GM12891 (cell line): ENCODE results near the gene SAT1. TPM values are rescaled to one million over a fixed set of nuclear protein-coding genes. Genes with fewer than 3 reads are reported as not detected.
A peak's percentile ranks its signal among the peaks of the same experiment; 100 is the strongest.
"Not testable (repeated sequence)": the region's sequence is repeated elsewhere in the genome, so short reads cannot be mapped to it uniquely, and the experiment has no call there.

Experiments used
- DNase-seq: peaks from one replicate; pipeline ENCODE4 v3.0.0; 2011; ENCODE audit warnings: low spot score; ENCODE audit not compliant: insufficient read length
- FAIRE-seq: peaks from 2 replicates; lab custom pipeline; 2011; peaks lifted over from hg19 to GRCh38; lab: Jason Lieb, UNC
- PAX5 ChIP-seq: IDR thresholded peaks from 2 replicates; pipeline ENCODE4 v1.6.1; 2011; ENCODE audit warnings: low read length, moderate library complexity, mild to moderate bottlenecking; ENCODE audit not compliant: insufficient read depth, severe bottlenecking
- POLR2A ChIP-seq: IDR thresholded peaks from 2 replicates; pipeline ENCODE4 v1.6.1; 2011; ENCODE audit warnings: low read depth, low read length, control low read depth
- POLR2AphosphoS5 ChIP-seq: IDR thresholded peaks from 2 replicates; pipeline ENCODE4 v1.6.1; 2011; ENCODE audit warnings: low read depth, low read length, control low read depth
- POU2F2 ChIP-seq: IDR thresholded peaks from 2 replicates; pipeline ENCODE4 v1.6.1; 2011; ENCODE audit warnings: low read depth, mild to moderate bottlenecking, control low read depth, low read length, moderate library complexity
- SPI1 ChIP-seq: IDR thresholded peaks from 2 replicates; pipeline ENCODE4 v1.6.1; 2011; ENCODE audit warnings: low read depth, low read length, control low read depth
- TAF1 ChIP-seq: IDR thresholded peaks from 2 replicates; pipeline ENCODE4 v1.6.1; 2011; ENCODE audit warnings: low read depth, low read length, control low read depth
- polyA plus RNA-seq: library from polyadenylated mRNA; unstranded; fragments of >200 nt; gene quantifications from one replicate; pipeline ENCODE4 v1.2.1, GENCODE V29; 2012; ENCODE audit warnings: low read depth, missing spikeins, inconsistent platforms; ENCODE audit not compliant: missing spikeins

SAT1 gene
- 156 TPM for polyA plus RNA-seq

DNA sequence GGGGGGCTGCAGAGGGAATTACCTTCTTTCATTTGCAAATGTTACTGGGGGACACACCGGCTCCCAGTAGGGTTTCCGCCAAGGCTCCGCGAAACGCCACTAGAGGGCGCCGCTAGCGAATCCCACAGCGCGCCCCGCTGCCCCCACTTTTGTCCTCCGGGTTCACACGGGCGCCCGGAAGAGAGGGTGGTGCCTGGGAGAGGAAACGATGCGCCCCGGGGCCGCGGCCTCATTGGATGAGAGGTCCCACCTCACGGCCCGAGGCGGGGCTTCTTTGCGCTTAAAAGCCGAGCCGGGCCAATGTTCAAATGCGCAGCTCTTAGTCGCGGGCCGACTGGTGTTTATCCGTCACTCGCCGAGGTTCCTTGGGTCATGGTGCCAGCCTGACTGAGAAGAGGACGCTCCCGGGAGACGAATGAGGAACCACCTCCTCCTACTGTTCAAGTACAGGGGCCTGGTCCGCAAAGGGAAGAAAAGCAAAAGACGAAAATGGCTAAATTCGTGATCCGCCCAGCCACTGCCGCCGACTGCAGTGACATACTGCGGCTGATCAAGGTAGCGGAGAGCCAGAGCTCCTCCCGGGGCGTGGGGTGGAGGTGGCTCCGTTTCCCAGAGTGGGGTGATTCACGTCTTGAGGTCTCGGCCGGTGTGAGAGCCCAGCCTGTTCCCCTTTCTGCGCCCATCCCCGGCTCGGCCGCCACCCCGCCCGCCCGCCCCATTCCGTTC is at the start of gene SAT1:
Gene SAT1 (plus strand): TSS at position 311 of the 726 bp plus-strand sequence. CDS start 179 bp downstream, at position 490.
- TF ChIP-seq TAF1 (peak; percentile 92), POLR2AphosphoS5 (peak; percentile 99), POLR2A (peak; percentile 99), SPI1 (no peak), PAX5 (no peak), POU2F2 (peak; percentile 94)
- peak; percentile 54 for DNase-seq
- FAIRE-seq: peak; percentile 82

GRCh38 chrX:23736030-23736429 is 46.9 kb upstream of the SAT1 start:
- no peak for DNase-seq
- TF ChIP-seq SPI1 (no peak), POU2F2 (no peak)
- FAIRE-seq: no peak

GRCh38 chrX:23737413-23737812 is 45.6 kb upstream of the SAT1 start:
- TF ChIP-seq TAF1 (no peak), SPI1 (no peak), POLR2A (no peak), PAX5 (no peak), POU2F2 (no peak), POLR2AphosphoS5 (no peak)
- DNase-seq (no peak), FAIRE-seq (no peak)

GRCh38 chrX:23742174-23742696 is 40.7 kb upstream of the SAT1 start:
- peak; percentile 45 for FAIRE-seq
- no peak for DNase-seq
- TF ChIP-seq POLR2AphosphoS5 (no peak), SPI1 (no peak), PAX5 (no peak), TAF1 (no peak), POU2F2 (no peak), POLR2A (no peak)

- FAIRE-seq: peak; percentile 90
- TF ChIP-seq POLR2A (0 out of 2 replicates have a peak, but pooled peaks have one; percentile 24), POU2F2 (no peak), TAF1 (peak; percentile 49; the same call in 1 of the 2 replicates), PAX5 (no peak), POLR2AphosphoS5 (no peak), SPI1 (no peak)
- DNase-seq: peak; percentile 68
Measured at GRCh38 chrX:23742697-23743622, 40.0 kb upstream of the SAT1 start, which contains the start of gene ACOT9. ACOT9 (minus strand) TSS chrX:23743276; CDS start chrX:23743144, 132 bp downstream.

GRCh38 chrX:23743623-23743971 is 39.4 kb upstream of the SAT1 start:
- DNase-seq, FAIRE-seq: not testable (repeated sequence)

- TF ChIP-seq SPI1 (no peak), POU2F2 (no peak), TAF1 (no peak), POLR2AphosphoS5 (no peak)
- FAIRE-seq (peak; percentile 62), DNase-seq (no peak)
Measured at GRCh38 chrX:23745786-23746185, 37.2 kb upstream of the SAT1 start.

DNA sequence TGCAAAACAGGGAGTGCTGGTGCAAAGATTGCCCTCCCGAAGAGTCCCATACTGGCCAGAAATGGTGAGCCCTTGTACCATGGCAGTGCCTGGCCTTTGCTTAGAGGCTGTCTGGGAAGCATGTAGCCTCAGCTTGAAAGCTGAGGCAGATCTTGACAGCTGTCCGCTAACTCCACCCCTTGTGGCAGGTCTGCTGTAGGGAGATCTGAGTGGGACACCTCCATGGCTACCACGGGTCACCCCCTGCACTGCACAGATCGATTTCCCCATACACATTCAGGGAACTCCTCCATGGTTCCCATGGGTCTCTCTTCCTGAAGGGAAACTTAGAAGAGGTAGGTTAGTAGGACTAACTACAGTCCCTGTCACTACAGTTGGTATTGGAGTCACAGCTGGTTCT is 33.8 kb upstream of the SAT1 start:
- FAIRE-seq: no peak

GRCh38 chrX:23749576-23749975 is 33.4 kb upstream of the SAT1 start:
- DNase-seq: no peak
- no peak for FAIRE-seq
- TF ChIP-seq POLR2A (no peak), PAX5 (no peak), POLR2AphosphoS5 (no peak), TAF1 (no peak), SPI1 (no peak), POU2F2 (no peak)

More for the DNA sequence above, 33.8 kb upstream of the SAT1 start:
- DNase-seq: no peak
- TF ChIP-seq POLR2A (no peak), TAF1 (no peak), SPI1 (no peak)

DNA sequence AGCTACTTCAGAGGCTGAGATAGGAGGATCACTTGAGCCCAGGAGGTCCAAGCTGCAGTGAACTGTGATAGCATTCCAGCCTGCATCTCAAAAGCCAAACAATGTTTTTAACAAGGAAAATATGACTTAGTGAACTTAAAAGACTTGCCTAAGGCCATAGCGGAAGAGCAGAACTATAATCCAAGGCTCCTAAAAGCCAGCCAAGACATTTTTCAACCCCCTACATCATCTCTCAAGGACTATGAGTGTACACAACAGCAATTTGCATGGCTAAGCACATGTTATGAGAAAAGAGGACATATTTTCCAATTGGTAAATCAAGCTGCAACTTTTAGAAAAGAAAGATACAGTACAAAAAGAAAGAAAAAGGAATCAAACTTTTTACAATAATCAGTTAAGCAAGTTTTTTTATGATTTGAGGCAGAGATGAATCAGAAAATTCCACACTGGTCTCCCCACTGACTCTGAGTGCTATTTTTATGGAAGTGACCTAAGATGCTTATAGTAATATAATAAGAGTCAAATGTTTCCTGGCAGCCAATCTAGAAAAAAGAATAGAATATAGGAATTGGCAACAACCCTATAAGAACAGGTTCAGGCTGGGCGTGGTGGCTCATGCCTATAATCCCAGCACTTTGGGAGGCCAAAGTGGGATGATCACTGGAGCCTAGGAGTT is 30.1 kb upstream of the SAT1 start:
- TF ChIP-seq SPI1 (no peak), POLR2A (no peak), POLR2AphosphoS5 (no peak), POU2F2 (no peak), TAF1 (no peak), PAX5 (no peak)
- DNase-seq: no peak
- no peak for FAIRE-seq
